ENCODE measurements around the gene LIMS1. TPM values are rescaled to one million over a fixed set of nuclear protein-coding genes. Genes with fewer than 3 reads are reported as not detected.
A peak's percentile ranks its signal among the peaks of the same experiment; 100 is the strongest.

The LIMS1 gene
- total RNA-seq, 3 donors from 2014 or later: 24.4 to 65.4 (median 31.2) TPM

- no peaks in the 10 kb centered on the region for H3K36me3 ChIP-seq (ENCODE audit: low read depth)
- H3K9me3 ChIP-seq: no peaks in the 10 kb centered on the region
- ATAC-seq (no peak), DNase-seq (no peak)
- no peak for TF ChIP-seq CTCF (IDR thresholded peaks at IDR 0.05)
- H3K4me1 ChIP-seq (ENCODE audit: low read depth): peaks cover 5% of the 10 kb centered on the region
- intact Hi-C loops (cut with DNase I, micrococcal nuclease): loop anchor here in 1 of 2 donors (10.0 kb wide), 1 partner anchor 231 kb away; no protein-coding TSS in a partner anchor
- no peak overlapping the region for H3K4me3 ChIP-seq
Observed at GRCh38 chr2:108586116-108586515, 51.8 kb downstream of the LIMS1 start.

- DNase-seq (no peak), ATAC-seq (no peak)
- Histone ChIP-seq H3K9me3 (no peaks in the 10 kb centered on the region), H3K4me1 (ENCODE audit: low read depth) (peaks cover 5% of the 10 kb centered on the region), H3K4me3 (no peak overlapping the region), H3K36me3 (ENCODE audit: low read depth) (no peaks in the 10 kb centered on the region)
- intact Hi-C loops (cut with DNase I, micrococcal nuclease): loop anchor here in 1 of 2 donors (10.0 kb wide), 1 partner anchor 232 kb away; no protein-coding TSS in a partner anchor
- no peak for TF ChIP-seq CTCF (IDR thresholded peaks at IDR 0.05)
Observed at GRCh38 chr2:108586631-108587030, 52.4 kb downstream of the LIMS1 start.

GRCh38 chr2:108587621-108588020 is 53.4 kb downstream of the LIMS1 start:
- no peaks in the 10 kb centered on the region for H3K9me3 ChIP-seq
- H3K4me3 ChIP-seq: no peak overlapping the region
- TF ChIP-seq CTCF (IDR thresholded peaks at IDR 0.05): no peak
- peak; percentile 22 for ATAC-seq
- intact Hi-C loops (cut with DNase I, micrococcal nuclease): loop anchor here in 1 of 2 donors (10.0 kb wide), 1 partner anchor 233 kb away; no protein-coding TSS in a partner anchor
- no peak for DNase-seq
- H3K4me1 ChIP-seq (ENCODE audit: low read depth): peaks cover 5% of the 10 kb centered on the region
- no peaks in the 10 kb centered on the region for H3K36me3 ChIP-seq (ENCODE audit: low read depth)

GRCh38 chr2:108588070-108588668 is 53.9 kb downstream of the LIMS1 start:
- DNase-seq: no peak
- peak; percentile 38 for ATAC-seq
- TF ChIP-seq CTCF (IDR thresholded peaks at IDR 0.05): no peak
- intact Hi-C loops (cut with DNase I, micrococcal nuclease): loop anchor here in 1 of 2 donors (10.0 kb wide), 1 partner anchor 233 kb away; no protein-coding TSS in a partner anchor
- Histone ChIP-seq H3K9me3 (no peaks in the 10 kb centered on the region), H3K4me3 (no peak overlapping the region), H3K36me3 (ENCODE audit: low read depth) (no peaks in the 10 kb centered on the region), H3K4me1 (ENCODE audit: low read depth) (peaks cover 7% of the 10 kb centered on the region)

GRCh38 chr2:108589372-108589771 is 55.1 kb downstream of the LIMS1 start:
- H3K4me1 ChIP-seq (ENCODE audit: low read depth): peaks cover 7% of the 10 kb centered on the region
- TF ChIP-seq CTCF (IDR thresholded peaks at IDR 0.05): no peak
- H3K9me3 ChIP-seq: no peaks in the 10 kb centered on the region
- ATAC-seq (no peak), DNase-seq (no peak)
- intact Hi-C loops (cut with DNase I, micrococcal nuclease): loop anchor here in 1 of 2 donors (10.0 kb wide), 1 partner anchor 235 kb away; no protein-coding TSS in a partner anchor
- H3K4me3 ChIP-seq: no peak overlapping the region
- H3K36me3 ChIP-seq (ENCODE audit: low read depth): no peaks in the 10 kb centered on the region

Measured in mucosa of descending colon (tissue), 3 donors.